Esophagus squamous epithelium (tissue), 4 donors: ENCODE measurements around the gene XIRP2.

Source experiments
- POLR2A ChIP-seq, 4 donors: fragments of 450-650 bp; IDR thresholded peaks; one replicate each; pipeline ENCODE4 v1.6.1; 2017; ENCODE audit warnings: antibody characterized with exemption in 4 of 4, mild to moderate bottlenecking in 4 of 4, moderate library complexity in 3 of 4
- TF ChIP-seq, protein P1 (sequence below), 6 experiments: fragments of 450-650 bp in 4 of 6; fragments of 200-600 bp in 2 of 6; sonication (generic) in 2 of 6; IDR thresholded peaks; one replicate each; pipeline ENCODE4 v1.5.1; 2016 to 2019; ENCODE audit warnings: antibody characterized with exemption in 6 of 6, mild to moderate bottlenecking in 4 of 6, moderate library complexity in 4 of 6

DNA sequence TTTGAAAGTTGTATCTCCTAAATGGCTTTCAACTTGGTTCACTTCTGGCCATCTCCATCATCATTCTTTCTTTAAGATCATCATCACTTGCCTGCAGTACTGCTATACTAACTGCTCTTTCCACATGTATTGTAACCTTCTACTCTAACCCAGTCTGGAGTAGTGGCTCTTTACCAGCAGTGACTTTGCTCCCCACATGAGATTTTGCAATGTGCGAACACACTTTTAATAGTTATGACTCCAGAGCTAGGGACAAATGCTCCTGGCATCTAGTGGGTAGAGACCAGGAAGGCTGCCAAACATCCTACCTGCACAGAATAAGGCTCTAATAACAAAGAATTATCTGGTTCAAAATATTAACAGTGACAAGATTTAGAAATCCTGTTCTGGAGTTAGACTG is 243.8 kb downstream of the XIRP2 start:
- TF ChIP-seq, protein P1, sequence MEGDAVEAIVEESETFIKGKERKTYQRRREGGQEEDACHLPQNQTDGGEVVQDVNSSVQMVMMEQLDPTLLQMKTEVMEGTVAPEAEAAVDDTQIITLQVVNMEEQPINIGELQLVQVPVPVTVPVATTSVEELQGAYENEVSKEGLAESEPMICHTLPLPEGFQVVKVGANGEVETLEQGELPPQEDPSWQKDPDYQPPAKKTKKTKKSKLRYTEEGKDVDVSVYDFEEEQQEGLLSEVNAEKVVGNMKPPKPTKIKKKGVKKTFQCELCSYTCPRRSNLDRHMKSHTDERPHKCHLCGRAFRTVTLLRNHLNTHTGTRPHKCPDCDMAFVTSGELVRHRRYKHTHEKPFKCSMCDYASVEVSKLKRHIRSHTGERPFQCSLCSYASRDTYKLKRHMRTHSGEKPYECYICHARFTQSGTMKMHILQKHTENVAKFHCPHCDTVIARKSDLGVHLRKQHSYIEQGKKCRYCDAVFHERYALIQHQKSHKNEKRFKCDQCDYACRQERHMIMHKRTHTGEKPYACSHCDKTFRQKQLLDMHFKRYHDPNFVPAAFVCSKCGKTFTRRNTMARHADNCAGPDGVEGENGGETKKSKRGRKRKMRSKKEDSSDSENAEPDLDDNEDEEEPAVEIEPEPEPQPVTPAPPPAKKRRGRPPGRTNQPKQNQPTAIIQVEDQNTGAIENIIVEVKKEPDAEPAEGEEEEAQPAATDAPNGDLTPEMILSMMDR (IDR thresholded peaks at IDR 0.05): no peak
- no peak for TF ChIP-seq POLR2A (IDR thresholded peaks at IDR 0.05)
